Upper lobe of left lung (tissue), 6 donors: ENCODE data around the gene SNX14. TPM values are rescaled to one million over a fixed set of nuclear protein-coding genes. Genes with fewer than 3 reads are reported as not detected.

Source experiments
- ATAC-seq, 2 donors: fragments of 200-7000 bp; cut with Tn5 transposase; one replicate each; pipeline ENCODE4 v1.9.1; 2022; ENCODE audit warnings: mild to moderate bottlenecking in 2 of 2, moderate library complexity in 2 of 2; ENCODE audit not compliant: low FRiP score in 2 of 2
- DNase-seq, 2 donors: peaks; one replicate each; pipeline ENCODE4 v3.0.0-alpha.2; 2019 to 2020
- H3K27ac ChIP-seq, 4 donors: fragments of 200-600 bp; sonication (generic); one replicate each; pipeline ENCODE4 v1.5.1; 2016 to 2019
- H3K27me3 ChIP-seq, 4 donors: fragments of 200-600 bp; sonication (generic); one replicate each; pipeline ENCODE4 v1.5.1; 2017 to 2019
- H3K36me3 ChIP-seq, 4 donors: fragments of 200-600 bp; sonication (generic); one replicate each; pipeline ENCODE4 v1.5.1; 2016 to 2019
- H3K4me1 ChIP-seq, 4 donors: fragments of 200-600 bp; sonication (generic); one replicate each; pipeline ENCODE4 v1.5.1; 2018 to 2019
- H3K4me3 ChIP-seq, 4 donors: fragments of 200-600 bp; sonication (generic); one replicate each; pipeline ENCODE4 v1.5.1; 2017 to 2019; ENCODE audit warnings: mild to moderate bottlenecking in 2 of 4, moderate library complexity in 1 of 4
- H3K9me3 ChIP-seq, 4 donors: fragments of 200-600 bp; sonication (generic); one replicate each; pipeline ENCODE4 v1.5.1; 2018 to 2019
- EP300 ChIP-seq, 4 donors: sonication (generic); formaldehyde crosslinking; IDR thresholded peaks; one replicate each; pipeline ENCODE4 v1.5.1; 2017; ENCODE audit warnings: antibody characterized with exemption in 4 of 4, control low read depth in 2 of 4
- POLR2A ChIP-seq, 4 donors: fragments of 450-650 bp; IDR thresholded peaks; one replicate each; pipeline ENCODE4 v1.5.1; 2016 to 2017; ENCODE audit warnings: antibody characterized with exemption in 4 of 4, mild to moderate bottlenecking in 2 of 4
- POLR2AphosphoS5 ChIP-seq, 2 donors: sonication (generic); formaldehyde crosslinking; IDR thresholded peaks; one replicate each; pipeline ENCODE4 v1.5.1; 2017; ENCODE audit warnings: antibody characterized with exemption in 2 of 2
- WGBS, 2 donors: methylation state at CpG; one replicate each; pipeline ENCODE4 v1.1.5; 2017 to 2018; 5-methylcytosine and 5-hydroxymethylcytosine counted together
- total RNA-seq, 6 donors: library from RNA; depleted of rRNA in 4 of 6; stranded (reverse); fragments of >200 nt in 4 of 6; gene quantifications; one replicate each; pipeline versions ENCODE4 v1.1.0 to v1.2.1, GENCODE V29; 2016 to 2021
- TF ChIP-seq, protein P1 (sequence below), 6 experiments: fragments of 450-650 bp in 4 of 6; fragments of 200-600 bp in 2 of 6; sonication (generic) in 2 of 6; IDR thresholded peaks; one replicate each; pipeline ENCODE4 v1.5.1; 2016 to 2019; ENCODE audit warnings: antibody characterized with exemption in 6 of 6
- donor health status: DM: no; HTN: no; CAD: no; lungs with moderate emphysema.
- donor health status: DM: no; HTN: yes; CAD: no; lungs with severe emphysema.

SNX14 gene
- total RNA-seq, 6 donors from 2014 or later = 43.7 to 170 (median 88.6) TPM

DNA sequence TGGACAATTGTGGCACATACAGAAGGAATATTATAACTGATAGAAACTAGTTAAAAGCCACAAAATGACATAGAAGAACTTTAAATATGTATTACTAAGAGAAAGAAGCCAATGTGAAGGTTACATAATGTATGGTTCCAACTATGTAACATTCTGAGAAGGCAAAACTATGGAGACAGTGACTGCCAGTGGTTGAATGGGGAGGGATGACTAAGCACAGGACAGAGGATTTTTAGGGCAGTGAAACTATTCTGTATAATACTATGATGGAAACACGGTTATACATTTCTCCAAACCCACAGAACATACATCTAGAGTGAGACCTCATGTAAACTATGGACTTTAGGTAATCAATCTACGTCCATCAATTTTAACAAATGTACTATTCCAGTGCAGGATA is 26.6 kb upstream of the SNX14 start:
- TF ChIP-seq, protein P1, sequence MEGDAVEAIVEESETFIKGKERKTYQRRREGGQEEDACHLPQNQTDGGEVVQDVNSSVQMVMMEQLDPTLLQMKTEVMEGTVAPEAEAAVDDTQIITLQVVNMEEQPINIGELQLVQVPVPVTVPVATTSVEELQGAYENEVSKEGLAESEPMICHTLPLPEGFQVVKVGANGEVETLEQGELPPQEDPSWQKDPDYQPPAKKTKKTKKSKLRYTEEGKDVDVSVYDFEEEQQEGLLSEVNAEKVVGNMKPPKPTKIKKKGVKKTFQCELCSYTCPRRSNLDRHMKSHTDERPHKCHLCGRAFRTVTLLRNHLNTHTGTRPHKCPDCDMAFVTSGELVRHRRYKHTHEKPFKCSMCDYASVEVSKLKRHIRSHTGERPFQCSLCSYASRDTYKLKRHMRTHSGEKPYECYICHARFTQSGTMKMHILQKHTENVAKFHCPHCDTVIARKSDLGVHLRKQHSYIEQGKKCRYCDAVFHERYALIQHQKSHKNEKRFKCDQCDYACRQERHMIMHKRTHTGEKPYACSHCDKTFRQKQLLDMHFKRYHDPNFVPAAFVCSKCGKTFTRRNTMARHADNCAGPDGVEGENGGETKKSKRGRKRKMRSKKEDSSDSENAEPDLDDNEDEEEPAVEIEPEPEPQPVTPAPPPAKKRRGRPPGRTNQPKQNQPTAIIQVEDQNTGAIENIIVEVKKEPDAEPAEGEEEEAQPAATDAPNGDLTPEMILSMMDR (IDR thresholded peaks at IDR 0.05) = no peak
- TF ChIP-seq EP300 (IDR thresholded peaks at IDR 0.05) (no peak), POLR2A (IDR thresholded peaks at IDR 0.05) (no peak), POLR2AphosphoS5 (IDR thresholded peaks at IDR 0.05) (no peak)
- H3K27ac ChIP-seq = no peak overlapping the region
- H3K9me3 ChIP-seq = no peaks in the 10 kb centered on the region
- WGBS, 2 donors = 92 to 96% methylated on average over 2 of the region's 2 CpGs
- H3K36me3 ChIP-seq = peaks cover 14 to 97% (median 64%) of the 10 kb centered on the region in 4 donors
- peaks cover 0 to 3% (median 0%) of the 10 kb centered on the region in 4 donors for H3K4me1 ChIP-seq
- DNase-seq = no peak
- no peak overlapping the region for H3K4me3 ChIP-seq
- no peak for ATAC-seq
- H3K27me3 ChIP-seq = no peaks in the 10 kb centered on the region

DNA sequence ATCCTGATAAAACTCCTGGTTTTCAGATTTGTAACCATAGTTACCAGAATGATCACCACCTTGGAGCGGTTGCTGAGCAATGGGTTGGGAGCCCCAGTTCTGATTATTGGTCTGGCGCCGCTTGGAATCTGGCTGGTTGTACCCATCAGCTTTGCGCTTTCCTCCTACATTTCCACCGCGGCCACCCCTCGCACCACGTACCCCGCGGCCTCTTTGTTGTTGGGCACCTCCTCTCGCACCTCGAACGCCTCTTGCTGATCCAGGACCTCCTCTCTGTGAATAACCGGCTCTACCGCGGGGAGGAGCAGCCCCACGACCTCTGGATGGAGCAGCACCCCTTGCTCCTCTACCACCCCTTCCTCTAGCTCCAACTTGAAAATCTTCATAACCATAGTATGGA is 21.1 kb upstream of the SNX14 start:
- ATAC-seq (no peak), DNase-seq (peak in 1 of 2 donors; percentile 57)
- H3K4me1 ChIP-seq = no peaks in the 10 kb centered on the region
- 95 to 98% methylated on average over 17 of the region's 17 CpGs for WGBS, 2 donors
- H3K27me3 ChIP-seq = no peaks in the 10 kb centered on the region
- no peaks in the 10 kb centered on the region for H3K9me3 ChIP-seq
- no peak overlapping the region for H3K27ac ChIP-seq
- H3K4me3 ChIP-seq = no peak overlapping the region
- TF ChIP-seq POLR2AphosphoS5 (IDR thresholded peaks at IDR 0.05) (no peak), EP300 (IDR thresholded peaks at IDR 0.05) (no peak), POLR2A (IDR thresholded peaks at IDR 0.05) (no peak)
- TF ChIP-seq, protein P1 (IDR thresholded peaks at IDR 0.05) = no peak
- H3K36me3 ChIP-seq = peaks cover 23 to 96% (median 58%) of the 10 kb centered on the region in 4 donors

DNA sequence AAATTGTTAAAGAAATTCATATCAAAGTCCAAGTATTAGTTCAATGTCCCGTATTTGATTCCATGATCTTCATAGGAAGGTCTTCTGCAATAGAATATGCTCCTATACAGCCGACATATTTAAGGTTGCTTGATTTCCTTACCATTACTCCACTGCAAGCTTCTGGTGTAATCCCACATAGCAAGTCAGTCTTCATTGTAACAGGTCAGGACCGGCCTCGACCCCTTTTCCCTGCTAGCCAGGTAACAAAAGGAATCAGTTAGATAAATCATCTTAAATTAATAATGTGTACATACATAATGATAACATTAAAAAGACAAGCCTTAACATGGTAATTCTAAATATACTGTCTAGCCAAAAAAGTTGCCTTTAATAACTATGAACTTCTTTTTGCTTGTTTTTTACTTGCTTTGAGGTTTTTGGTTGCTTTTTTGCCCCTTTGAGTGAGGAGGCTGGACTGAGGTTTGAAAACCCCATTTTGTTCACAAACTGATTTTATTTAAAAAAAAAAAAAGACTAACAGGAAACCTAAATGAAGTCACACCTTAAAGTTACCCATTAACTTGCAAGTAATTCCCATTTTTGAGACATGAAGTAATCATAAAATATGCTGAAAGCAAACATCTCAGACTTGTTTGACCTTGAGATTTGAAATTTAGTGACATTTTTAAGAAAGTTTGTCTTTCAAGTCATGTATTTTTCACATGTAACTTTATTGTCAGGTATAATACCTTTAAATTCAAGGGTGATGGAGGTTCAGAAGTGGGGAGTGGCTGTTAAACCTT is 19.2 kb upstream of the SNX14 start:
- no peak overlapping the region for H3K4me3 ChIP-seq
- DNase-seq (no peak), ATAC-seq (no peak)
- no peaks in the 10 kb centered on the region for H3K27me3 ChIP-seq
- TF ChIP-seq POLR2A (IDR thresholded peaks at IDR 0.05) (no peak), EP300 (IDR thresholded peaks at IDR 0.05) (no peak), POLR2AphosphoS5 (IDR thresholded peaks at IDR 0.05) (no peak)
- TF ChIP-seq, protein P1 (IDR thresholded peaks at IDR 0.05) = no peak
- no peaks in the 10 kb centered on the region for H3K9me3 ChIP-seq
- peaks cover 9 to 89% (median 41%) of the 10 kb centered on the region in 4 donors for H3K36me3 ChIP-seq
- no peak overlapping the region for H3K27ac ChIP-seq
- H3K4me1 ChIP-seq = no peaks in the 10 kb centered on the region
- 94 to 96% methylated on average over 4 of the region's 4 CpGs for WGBS, 2 donors

DNA sequence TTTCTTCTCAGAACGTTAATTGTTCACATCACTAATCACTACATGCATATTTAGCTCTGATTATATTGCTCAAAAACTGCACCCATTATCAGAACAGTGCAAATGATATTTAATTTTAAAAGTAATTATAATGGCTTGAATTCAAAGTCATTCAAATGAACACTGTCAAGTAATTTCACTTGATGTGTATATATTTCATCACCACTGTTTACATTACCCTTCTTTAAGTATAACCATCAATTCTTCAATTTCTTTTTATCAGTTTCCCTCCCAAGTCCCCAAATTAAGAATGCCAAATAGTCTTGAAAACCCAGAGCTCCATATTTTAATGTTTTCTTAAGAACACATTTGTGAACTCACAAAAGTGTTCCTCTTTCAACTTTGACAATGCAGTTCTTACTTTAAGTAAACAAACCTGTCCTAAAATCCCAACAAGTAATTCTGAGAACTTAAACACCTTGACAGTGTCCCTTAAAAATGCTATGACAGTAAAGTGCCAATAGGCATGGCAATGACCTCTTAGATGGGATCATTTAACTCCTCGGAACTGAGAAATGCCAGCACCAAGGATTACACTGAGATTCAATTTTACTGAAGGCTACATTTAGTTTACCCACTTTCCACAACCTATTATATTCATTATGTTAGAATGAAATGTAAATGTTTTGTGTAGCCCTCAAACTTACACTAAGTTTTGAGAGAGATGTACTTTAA is 16.7 kb upstream of the SNX14 start:
- TF ChIP-seq, protein P1 (IDR thresholded peaks at IDR 0.05) = no peak
- TF ChIP-seq EP300 (IDR thresholded peaks at IDR 0.05) = no peak
- no peak for TF ChIP-seq POLR2AphosphoS5 (IDR thresholded peaks at IDR 0.05)
- TF ChIP-seq POLR2A (IDR thresholded peaks at IDR 0.05) = no peak
- Histone ChIP-seq H3K36me3 (peaks cover 9 to 68% (median 23%) of the 10 kb centered on the region in 4 donors), H3K27ac (no peak overlapping the region), H3K9me3 (no peaks in the 10 kb centered on the region), H3K4me3 (no peak overlapping the region), H3K4me1 (no peaks in the 10 kb centered on the region), H3K27me3 (no peaks in the 10 kb centered on the region)
- no peak for ATAC-seq
- DNase-seq = no peak
- WGBS, 2 donors = 88 to 92% methylated on average over 2 of the region's 2 CpGs
